HG02642 (cell line): ENCODE results near the gene WNT2.
"Not testable (repeated sequence)": the region's sequence is repeated elsewhere in the genome, so short reads cannot be mapped to it uniquely, and the experiment has no call there.

Experiments used
- ATAC-seq: cut with Tn5 transposase; IDR thresholded peaks from one replicate; pipeline ENCODE4 v1.9.1; 2021; ENCODE audit warnings: mild to moderate bottlenecking; ENCODE audit not compliant: unreplicated experiment, poor library complexity

WNT2 gene

DNA sequence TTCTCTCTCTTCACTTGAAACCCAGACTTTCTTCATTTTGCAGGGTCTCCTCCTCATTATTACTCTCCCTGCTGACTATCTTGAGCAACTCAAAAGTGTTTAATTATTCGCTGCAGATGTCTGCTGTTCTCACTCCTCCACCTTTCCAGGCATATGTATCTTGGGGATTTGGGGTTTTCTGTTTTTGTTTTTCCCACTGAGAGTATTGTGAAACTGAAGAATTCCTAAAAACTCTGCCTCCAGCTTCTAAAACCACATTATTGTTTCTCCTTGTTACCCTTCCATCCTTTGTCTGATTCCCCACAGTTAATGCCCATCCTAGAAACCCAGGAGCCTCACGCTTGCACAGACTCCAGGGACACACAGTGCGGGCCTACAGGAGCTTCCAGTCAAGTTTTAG, 51.3 kb downstream of the WNT2 start:
- ATAC-seq: no peak

DNA sequence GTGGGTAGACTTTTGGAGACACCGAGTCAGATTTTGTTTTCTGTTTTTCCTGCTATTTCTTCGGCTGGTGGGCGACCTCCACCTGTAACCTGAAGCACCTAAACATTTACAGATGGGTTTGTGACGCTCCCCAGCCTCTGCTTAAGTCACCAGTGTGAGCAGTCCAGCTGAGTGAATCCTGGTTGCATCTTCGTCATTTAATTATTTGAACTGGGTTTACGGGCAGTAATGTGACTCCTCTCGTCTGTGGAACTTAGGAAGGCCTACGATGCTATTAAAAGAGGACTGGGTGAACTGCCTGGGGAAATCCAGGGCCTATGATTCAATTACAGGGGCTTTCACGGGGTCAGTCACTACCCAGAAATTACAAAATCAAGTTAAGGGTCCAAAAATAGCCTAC, 52.5 kb downstream of the WNT2 start:
- no peak for ATAC-seq

DNA sequence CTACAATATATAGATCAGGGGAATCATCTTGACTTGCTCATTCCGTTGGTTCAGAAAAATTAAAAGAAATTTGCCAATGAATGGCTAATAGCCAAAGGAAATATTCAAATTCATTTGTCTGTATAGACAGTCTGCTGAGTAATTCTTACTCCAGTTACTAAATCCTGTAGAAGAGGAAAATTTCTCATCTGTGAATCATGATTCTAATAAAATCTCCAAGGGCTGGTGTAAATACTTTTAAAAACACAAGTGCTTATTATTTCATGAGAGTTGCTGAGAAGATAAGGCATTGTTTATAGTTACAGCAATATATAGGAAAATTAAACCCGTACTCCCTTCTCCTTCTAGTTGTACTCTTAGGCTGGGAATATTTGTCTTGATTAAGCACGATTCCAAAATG, 53.0 kb downstream of the WNT2 start:
- ATAC-seq: no peak

DNA sequence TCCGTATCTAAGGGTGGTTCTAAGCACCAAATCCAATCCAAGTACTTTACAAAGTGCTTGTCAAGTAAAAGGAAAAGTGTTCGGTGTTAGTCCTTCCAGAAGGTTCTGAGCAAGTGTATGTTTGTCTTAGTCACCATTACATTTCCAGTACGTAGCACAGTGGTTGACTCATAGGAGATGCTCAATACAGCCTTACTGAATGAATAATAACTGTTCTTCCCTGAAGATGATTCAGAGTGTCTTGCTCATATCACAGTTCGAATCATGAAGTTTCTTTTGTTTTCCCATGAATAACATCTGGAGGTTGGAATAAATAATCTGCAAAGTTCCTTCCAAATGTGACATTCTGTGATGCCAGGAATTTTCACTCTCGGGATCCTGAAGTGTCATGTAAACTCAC, 53.4 kb downstream of the WNT2 start:
- ATAC-seq: no peak

DNA sequence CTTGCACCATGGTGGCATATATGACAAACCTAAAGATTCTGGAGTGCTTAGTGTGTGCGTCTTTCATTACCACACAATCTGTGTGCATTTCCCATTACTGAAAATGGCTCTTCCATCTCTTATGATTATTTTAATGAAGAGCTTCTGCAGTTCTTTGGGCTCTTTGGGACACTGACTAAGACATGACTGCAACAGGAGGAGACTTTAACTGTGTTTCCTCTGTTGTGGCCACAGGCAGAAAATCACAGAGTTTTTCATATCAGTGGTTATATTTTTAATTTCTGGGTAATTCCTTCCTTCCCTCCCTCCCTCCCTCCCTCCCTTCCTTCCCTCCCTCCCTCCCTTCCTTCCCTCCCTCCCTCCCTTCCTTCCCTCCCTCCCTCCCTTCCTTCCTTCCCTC, 58.1 kb downstream of the WNT2 start:
- no peak for ATAC-seq

DNA sequence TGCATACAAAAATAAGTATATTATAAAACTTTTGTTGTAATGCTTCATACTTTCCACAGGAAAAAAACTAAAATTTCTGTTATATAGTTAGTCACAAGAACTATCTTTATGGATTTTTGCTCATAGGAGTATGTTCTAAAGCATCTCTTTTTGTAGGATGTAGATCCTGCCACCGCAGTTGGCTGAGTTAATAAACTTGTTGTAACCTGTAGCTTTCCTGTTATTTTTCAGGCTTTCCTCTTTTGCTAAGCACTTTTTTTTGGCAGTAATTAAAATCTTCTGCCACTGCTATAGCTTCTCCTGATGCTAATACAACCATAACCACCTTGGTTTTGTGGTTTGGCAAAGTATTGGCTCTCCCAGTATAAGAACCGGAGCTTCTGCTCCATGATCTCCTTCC, 60.3 kb downstream of the WNT2 start:
- no peak for ATAC-seq

DNA sequence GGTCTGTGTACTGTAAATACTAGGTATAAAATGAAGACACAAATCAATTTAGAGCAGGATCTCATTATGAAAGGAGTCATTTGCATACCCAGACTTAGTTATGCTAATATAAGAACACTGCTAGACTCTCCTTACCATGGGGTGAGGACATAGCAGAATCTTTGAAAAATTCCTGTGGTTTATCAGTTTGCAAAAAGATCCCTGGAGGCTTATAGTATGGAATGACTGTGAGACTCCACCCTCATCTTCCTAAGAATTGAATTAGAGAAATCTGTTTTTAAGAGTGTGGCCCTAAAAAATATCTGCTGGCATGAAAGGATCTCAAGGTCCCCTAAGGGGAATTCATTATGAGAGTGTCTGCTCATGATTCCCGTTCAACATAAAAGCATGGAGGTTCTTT, 63.2 kb downstream of the WNT2 start:
- ATAC-seq: no peak

DNA sequence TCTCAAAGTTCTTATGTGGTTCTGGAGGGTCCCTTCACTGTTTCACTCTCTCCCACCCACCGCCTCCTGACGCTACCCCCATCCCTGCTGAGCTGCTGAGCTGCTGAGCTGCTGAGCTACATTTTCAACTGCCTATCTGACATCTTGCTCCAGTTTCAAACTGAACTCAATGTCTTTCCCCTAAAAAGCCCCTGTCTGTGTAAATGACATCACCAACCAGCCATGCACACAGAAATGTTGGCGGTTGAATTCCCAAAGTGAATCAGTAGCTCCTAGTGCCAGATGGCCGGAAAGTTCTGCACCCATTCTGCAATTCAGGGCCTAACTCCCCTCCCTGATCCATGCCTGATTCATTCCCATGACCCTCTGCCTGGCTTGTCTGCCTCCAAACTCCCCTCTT, 71.2 kb downstream of the WNT2 start:
- peak; percentile 65 for ATAC-seq

DNA sequence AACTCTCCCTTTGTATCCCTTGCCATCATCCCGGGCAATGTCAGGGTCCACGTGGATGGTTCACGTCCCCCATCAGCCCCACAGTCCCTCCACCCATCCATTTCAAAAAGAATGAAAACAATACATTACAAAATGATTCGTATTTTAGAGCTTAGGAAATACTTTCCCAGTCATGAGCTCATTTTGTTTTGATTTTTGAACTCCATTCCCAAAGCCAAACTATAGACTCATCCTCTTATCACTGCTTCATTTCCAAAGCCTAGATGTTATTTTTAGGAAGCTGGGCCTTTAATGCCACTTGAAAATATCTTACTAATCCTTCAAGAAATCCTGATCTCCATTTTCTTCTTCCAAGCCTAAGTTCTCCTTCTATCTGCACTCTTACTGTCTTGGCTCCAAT, 72.1 kb downstream of the WNT2 start:
- ATAC-seq: no peak

DNA sequence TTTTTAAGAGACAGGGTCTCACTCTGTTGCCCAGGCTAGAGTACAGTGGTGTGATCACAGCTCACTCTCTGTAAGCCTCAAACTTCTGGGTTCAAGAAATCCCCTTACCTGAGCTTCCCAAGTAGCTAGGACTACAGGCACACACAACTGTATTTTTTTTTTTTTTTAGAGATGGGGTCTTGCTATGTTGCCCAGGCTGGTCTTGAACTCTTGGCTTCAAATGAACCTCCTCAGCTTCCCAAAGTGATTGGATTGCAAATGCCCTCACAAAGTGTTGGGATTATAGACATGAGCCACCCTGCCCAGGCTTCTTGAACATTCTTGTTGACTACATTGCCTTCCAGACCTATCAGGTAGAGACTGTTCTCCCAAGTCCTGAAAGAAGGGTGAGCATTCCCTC, 72.6 kb downstream of the WNT2 start:
- no peak for ATAC-seq

DNA sequence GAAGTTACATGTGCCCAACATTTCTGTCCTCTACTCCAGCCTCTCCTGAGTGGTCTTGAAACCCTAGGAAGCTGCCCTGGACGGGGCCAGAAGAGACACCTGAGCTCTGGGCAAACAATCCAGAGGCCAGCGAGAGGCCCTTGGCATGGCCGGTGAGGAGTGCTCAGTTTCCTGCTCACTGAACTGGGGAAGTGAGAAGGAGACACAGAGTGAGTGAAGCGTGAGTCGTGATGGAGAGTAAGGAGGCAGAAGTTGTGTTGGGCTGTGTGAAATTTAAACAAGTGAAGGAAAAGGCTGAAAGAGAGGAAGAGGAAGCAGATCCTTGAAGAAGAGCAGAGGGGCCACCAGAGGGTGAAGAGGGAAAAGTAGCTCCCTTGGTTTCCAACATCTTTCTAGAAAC, 73.2 kb downstream of the WNT2 start:
- no peak for ATAC-seq

DNA sequence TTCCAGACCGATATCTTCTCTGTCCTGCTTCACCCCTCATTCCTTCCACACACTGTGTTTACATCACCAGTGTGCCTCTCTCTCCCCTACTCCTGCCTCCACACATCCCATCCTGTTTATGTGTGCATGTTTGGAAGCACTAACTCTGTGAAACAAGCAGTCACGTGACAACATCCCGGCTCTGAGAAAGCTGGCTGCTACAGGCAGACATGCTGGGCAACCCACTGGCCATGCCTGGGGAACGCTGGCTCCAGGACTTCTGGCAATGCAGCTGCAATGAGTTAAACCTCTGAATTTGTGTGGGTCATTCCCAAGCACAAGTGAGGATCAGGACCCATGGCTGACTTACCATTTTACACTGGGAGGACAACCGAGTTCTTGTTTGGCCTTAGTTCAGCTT, 74.0 kb downstream of the WNT2 start:
- no peak for ATAC-seq

DNA sequence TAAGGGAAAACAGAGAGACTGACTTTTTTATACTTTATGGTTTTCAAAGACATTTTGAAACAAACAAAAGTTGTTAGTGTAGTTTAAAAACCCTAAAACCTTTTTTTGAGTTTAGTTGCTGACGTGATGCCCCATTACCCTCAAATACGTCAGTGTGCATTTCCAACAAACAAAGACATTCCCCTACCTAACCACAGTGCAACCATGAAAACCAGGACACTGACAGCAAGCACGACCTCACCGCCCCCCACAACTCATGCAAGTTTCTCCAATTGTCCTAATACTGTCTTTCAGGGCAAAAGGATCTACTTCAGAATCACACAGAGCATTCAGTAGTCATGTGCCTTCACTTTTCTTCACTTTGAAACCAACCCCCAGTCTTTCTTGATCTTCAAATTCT, 75.0 kb downstream of the WNT2 start:
- no peak for ATAC-seq

DNA sequence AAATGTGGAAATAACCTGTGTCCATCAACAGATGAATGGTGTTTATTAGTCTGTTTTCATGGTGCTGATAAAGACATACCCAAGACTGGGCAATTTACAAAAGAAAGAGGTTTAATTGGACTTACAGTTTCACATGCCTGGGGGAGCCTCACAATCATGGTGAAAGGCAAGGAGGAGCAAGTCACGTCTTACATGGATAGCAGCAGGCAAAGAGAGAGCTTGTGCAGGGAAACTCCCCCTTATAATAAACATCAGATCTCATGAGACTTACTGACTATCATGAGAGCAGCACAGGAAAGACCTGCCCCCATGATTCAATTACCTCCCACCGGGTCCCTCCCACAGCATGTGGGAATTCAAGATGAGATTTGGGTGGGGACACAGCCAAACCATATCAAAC, 77.2 kb downstream of the WNT2 start:
- ATAC-seq: not testable (repeated sequence)

DNA sequence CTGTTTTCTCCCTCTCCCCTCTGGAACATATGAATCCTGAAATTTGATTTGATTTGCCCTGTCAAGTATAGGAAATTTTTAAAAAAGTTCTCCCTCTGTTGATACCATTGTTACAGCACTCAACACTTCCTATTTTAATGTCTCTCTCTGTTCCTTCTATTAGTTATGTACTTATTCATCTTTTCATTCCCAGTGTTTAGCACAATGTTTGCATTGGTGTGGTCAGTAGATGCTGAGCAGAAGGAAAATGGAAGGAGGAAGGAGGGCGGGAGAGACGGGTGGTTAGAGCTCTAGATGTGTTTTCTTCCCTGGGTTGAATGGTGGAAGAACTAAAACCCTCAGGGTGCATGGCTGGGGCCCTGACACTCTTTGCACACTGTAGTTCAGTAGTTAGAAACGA, 79.5 kb downstream of the WNT2 start:
- ATAC-seq: no peak

DNA sequence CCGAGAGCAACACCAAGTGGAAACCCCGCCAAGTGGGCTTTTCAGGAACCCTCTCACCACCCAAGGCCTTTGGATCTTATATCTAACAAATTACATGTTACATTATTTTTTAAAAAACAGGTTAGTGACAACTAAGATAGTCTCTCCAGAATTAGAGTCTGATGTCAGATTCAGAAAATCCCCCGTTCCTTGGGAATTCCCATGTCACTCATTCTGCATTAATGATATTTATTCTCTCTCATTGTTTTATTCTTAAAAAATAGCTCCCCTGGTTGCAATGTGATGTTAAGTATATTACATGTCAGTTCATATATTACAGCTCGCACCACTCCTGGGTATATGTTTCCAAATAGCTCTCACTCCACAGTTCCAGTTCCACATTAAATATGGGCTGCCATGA, 81.8 kb downstream of the WNT2 start:
- no peak for ATAC-seq

DNA sequence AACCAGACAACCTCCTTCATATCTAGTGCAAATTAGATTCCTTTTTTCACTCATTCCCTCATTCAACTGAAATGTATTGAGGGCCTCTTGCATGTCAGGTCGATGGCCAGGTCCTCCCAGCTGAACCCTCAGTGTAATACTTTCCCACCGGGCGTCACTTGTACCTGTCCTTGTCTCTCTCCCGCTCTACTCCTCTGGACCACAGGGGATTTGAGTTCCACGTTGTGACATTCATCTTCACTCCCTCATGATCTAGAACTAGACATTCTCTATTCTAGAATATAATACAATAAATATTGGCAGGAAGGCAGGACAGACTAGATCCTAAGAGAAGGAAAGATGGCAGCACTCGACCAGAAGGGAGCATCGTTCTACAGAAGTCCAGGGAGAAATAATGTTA, 83.9 kb downstream of the WNT2 start:
- ATAC-seq: no peak

DNA sequence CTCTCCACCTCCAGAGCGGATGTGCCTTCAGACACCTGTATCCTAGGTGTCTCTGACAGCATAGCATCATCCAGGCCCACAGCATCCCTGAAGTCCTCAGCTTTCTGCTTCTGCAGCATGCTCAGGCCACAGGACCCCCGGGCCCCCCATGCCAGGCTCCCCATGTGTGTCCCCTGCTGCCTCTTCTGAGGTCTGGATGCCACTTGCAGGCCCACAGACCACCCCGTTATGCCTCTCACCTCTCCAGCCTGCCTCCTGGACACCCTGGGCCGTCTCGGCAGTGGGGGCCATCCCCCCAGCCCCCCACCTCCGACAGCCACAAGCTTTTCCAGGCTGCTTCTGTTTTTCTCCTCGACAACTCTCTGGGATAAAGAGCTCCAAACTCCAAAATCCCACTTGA, 84.4 kb downstream of the WNT2 start:
- no peak for ATAC-seq

DNA sequence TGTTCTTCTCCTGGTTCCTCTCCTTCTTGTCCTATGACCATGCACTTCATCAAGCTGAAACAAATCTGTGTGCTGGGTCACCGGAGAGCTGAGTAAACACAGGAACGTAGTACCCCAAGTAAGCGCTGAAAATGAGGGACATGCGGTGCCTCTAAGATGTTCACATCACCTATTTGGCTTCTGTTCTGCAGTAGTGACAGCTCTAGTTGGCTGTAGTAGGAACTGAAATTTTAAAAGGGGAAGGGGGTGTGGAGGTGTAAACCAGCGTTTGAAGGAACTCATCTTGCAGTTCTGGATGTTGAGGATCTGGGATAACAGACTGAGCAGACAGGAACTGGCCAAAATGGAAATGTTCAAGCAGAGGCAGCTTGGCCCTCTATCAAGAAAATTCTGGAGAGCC, 85.2 kb downstream of the WNT2 start:
- no peak for ATAC-seq

DNA sequence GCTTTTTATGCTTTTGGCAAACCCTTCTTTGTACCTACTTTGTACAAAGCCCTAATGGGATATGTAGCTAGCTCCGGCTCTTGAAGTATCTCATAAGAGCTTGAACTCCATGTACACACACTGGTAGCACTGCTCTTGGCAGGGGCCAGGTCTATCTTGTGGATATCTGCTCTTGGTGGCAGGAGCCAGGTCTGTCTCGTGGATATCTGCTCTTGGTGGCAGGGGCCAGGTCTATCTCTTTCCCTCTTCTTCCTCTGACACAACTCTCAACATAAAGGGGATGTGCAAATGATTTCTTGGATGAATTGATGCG, 91.9 kb downstream of the WNT2 start:
- no peak for ATAC-seq

DNA sequence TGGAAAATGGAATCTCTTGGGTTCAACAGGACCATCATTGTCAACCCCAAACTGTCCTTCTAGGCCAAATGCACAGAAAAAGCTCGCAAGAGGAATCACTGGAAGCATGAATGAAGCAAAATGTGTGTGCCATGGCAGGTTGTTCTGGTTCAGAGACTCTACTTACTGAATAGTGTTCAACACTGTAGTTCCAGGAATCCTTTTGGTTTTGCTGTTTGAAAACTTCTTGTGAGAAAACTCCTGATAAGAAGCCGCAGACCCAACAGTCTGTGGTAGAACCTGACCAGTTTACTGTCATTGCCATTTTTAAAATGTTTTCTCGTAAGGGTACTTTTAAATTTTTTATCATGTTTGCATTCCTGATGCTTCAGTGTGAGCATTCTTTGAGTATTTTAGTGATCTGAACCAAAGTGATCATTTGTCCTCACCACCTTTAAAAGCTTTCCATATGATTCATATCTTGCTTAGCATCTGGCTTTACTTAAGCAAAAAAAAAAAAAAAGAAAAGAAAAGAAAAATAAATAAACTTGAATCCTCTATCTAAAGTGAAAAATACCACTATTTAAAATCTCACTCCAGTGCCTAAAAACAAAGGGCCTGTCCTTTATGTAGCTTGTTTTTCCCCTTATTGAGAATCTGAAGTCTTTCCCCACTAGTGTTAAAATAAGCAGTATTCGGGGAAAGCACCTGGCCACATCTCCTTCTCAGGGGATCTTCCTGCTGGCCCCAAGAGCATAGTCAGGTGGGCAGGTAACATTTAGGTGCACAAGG, 92.4 kb downstream of the WNT2 start:
- ATAC-seq: peak; percentile 83

DNA sequence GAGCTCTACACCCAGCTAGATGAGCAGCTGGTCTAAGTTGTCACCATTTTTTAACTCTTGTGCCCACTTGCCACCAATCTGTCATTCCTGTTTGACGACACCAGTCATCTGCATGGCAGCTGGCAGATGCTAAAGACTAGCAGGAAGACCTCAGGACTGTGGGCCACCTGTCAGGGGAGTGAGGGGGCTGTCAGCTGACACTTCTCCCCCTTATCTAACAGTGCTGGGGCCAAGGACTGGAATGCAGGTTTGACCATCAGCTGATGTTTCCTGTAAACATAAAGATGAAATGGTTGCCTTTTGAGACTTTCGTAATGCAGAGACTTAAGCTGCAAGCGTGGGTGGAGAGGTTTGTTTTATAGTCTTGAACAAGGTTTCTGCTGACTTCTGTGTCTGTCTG, 93.5 kb downstream of the WNT2 start:
- no peak for ATAC-seq

DNA sequence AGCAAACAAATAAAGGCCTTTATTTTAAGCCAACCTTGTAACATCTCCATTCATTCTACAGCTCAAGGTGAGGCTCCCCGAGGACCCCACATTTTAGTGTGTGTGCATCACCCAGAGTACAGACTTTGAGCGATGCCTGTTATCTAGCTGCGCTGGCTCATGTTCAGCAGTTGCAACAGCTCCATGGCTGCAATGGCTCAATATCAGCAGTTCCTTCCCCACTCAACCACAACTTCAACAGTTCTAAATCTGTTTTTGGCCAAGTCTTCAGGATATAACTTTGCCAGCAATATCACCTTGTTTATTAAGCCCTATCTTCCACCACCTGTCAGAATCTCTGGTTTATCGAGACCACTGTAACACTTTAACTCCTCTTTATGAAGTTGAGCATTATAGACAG, 95.8 kb downstream of the WNT2 start:
- no peak for ATAC-seq
